ENCODE measurements around the gene U2AF2. TPM values are rescaled to one million over a fixed set of nuclear protein-coding genes. Genes with fewer than 3 reads are reported as not detected.

Gene U2AF2
- total RNA-seq, 2 donors from 2014 or later, result 39.0 to 61.0 TPM

DNA sequence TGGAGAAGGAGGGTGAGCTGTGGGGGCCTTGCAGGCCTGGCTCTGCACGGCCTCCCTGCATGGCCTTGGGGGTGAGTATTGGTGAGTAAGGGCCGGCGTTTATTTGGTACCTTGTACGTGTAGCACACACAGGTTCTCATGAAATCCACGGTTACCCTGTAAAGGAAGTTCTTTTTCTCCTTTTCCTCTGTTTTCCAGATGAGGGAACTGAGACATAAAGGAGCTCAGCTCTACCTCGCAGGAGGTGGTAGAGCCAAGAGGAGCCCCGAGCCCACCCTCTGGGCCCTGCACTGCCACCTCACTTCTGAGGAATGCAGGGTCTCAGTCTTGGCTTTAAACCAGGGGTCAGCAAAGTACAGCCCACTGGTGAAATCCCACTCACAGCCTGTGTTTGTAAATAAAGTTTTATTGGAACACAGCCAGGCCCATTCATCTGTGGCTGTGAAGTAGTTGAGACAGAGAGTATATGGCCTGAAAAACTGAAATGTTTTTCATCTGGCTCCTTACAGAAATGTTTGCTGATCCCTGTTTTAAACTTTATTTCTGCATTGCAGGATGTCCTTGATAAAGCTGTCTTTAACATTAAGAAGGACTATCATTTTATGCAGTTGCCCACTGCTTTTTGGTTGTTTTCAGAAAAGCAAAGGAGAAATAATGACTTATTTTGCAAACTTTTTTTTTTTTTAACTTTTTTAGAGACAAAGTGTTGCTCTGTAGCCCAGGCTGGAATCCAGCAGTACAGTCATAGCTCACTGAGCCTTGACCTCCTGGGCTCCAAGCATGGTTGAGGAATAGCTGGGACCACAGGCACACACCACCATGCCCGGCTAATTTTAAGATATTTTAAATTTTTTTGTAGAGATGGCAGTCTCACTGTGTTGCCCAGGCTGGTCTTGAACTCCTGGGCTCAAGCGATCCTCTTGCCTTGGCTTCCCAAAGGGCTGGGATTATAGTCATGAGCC lies 26.6 kb downstream of the U2AF2 start:
- Histone ChIP-seq H3K4me1 (peaks cover 0 to 52% of the 10 kb centered on the region in 2 donors), H3K4me3 (no peak overlapping the region), H3K27me3 (no peaks in the 10 kb centered on the region), H3K27ac (no peak overlapping the region), H3K36me3 (peaks cover 76% of the 10 kb centered on the region), H3K9me3 (no peaks in the 10 kb centered on the region)
- TF ChIP-seq, protein P1, sequence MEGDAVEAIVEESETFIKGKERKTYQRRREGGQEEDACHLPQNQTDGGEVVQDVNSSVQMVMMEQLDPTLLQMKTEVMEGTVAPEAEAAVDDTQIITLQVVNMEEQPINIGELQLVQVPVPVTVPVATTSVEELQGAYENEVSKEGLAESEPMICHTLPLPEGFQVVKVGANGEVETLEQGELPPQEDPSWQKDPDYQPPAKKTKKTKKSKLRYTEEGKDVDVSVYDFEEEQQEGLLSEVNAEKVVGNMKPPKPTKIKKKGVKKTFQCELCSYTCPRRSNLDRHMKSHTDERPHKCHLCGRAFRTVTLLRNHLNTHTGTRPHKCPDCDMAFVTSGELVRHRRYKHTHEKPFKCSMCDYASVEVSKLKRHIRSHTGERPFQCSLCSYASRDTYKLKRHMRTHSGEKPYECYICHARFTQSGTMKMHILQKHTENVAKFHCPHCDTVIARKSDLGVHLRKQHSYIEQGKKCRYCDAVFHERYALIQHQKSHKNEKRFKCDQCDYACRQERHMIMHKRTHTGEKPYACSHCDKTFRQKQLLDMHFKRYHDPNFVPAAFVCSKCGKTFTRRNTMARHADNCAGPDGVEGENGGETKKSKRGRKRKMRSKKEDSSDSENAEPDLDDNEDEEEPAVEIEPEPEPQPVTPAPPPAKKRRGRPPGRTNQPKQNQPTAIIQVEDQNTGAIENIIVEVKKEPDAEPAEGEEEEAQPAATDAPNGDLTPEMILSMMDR (IDR thresholded peaks at IDR 0.05), result no peak
- no peak for DNase-seq (ENCODE audit: low spot score)

DNA sequence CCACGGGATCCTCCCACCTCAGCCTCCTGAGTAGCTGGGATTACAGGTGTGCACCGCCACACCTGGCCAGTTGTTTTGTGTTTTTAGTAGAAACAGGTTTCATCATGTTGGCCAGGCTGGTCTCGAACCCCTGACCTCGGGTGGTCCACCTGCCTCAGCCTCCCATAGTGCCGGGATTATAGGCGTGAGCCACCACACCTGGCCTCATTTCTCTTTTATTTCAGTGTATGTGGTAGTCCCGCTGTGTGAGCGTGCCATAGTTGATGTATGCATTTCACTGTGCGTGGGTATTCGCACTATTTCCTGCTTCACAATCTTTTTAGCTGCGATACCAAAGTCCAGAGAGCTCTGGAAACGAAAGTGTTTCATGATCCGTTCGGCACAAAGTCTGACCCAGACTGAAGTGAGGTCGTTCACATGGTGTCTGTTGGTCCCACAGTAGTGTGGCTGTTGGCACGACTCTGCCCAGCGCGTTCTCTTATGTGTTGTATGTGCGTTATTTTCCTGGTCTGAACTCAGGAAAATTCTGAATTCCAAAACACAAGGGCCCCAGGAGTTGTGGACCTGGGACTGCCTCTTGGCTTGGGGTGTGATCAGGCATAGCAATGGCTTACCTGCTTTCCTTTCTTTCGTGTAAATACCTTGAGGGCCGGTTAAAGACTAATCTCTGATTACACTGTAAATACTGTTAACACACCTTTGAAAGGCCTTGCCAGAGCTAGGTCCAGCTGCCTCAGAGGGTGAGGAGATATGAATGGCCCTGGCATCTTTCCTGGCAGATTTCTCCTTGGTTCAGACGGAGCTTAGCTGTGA lies 28.8 kb downstream of the U2AF2 start:
- no peaks in the 10 kb centered on the region for H3K27me3 ChIP-seq
- no peak for DNase-seq (ENCODE audit: low spot score)
- H3K4me1 ChIP-seq, result peaks cover 0 to 30% of the 10 kb centered on the region in 2 donors
- H3K9me3 ChIP-seq, result no peaks in the 10 kb centered on the region
- H3K36me3 ChIP-seq, result peaks cover 83% of the 10 kb centered on the region
- H3K4me3 ChIP-seq, result no peak overlapping the region
- TF ChIP-seq, protein P1 (IDR thresholded peaks at IDR 0.05), result no peak
- no peak overlapping the region for H3K27ac ChIP-seq

DNA sequence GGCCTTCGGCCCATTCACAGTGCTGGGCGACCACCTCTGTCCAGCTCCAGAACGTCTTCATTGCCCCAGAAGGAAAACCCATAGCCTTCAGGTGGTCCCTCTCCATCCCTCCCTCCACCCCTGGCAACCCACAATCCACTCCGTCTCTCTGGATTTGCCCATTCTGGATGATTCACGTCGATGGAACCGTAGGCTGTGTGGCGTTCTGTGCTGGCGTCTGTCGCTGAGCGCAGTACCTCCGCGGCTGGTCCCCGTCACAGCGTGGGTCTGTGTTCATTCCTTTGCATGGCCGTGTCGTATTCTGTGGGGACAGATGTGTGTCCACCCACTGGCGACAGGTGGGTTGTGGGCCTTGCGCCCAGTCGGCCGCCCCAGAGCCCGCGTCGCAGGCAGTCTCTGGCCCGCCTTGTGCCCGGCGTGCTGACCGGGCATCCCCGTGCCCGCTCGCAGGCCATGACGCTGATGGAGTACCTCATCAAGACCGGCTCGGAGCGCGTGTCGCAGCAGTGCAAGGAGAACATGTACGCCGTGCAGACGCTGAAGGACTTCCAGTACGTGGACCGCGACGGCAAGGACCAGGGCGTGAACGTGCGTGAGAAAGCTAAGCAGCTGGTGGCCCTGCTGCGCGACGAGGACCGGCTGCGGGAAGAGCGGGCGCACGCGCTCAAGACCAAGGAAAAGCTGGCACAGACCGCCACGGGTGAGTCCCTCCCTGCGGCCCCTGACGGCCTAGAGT lies 30.3 kb downstream of the U2AF2 start:
- DNase-seq (ENCODE audit: low spot score), result no peak

DNA sequence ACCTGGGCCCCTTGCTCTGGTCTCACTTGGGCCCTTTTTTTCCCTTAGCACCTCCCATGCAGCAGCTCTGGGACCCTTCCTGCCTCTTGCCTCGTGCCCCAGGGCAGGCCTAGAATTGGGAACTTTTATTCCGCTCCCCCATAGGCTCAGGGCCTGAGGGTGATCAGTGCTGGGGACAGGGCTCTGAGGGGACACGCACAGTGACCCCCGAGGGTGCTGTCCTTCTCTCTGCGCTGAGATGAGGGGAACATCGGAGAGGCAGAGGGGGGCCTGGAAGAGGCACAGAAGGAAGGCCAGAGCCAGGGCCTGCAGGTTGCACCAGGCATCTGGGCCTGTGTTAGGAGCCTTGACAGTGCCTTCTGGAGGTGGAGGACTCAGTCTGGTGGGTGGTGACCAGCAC lies 30.9 kb downstream of the U2AF2 start:
- Histone ChIP-seq H3K36me3 (peaks cover 83% of the 10 kb centered on the region), H3K9me3 (no peaks in the 10 kb centered on the region), H3K4me1 (peaks cover 0 to 15% of the 10 kb centered on the region in 2 donors), H3K4me3 (no peak overlapping the region), H3K27me3 (no peaks in the 10 kb centered on the region), H3K27ac (no peak overlapping the region)
- DNase-seq (ENCODE audit: low spot score), result no peak
- TF ChIP-seq, protein P1 (IDR thresholded peaks at IDR 0.05), result no peak

More for the DNA sequence above, 30.3 kb downstream of the U2AF2 start:
- H3K9me3 ChIP-seq, result no peaks in the 10 kb centered on the region
- H3K4me3 ChIP-seq, result no peak overlapping the region
- TF ChIP-seq, protein P1 (IDR thresholded peaks at IDR 0.05), result no peak
- H3K4me1 ChIP-seq, result peaks cover 0 to 18% of the 10 kb centered on the region in 2 donors
- H3K27me3 ChIP-seq, result no peaks in the 10 kb centered on the region
- H3K27ac ChIP-seq, result no peak overlapping the region
- peaks cover 83% of the 10 kb centered on the region for H3K36me3 ChIP-seq

DNA sequence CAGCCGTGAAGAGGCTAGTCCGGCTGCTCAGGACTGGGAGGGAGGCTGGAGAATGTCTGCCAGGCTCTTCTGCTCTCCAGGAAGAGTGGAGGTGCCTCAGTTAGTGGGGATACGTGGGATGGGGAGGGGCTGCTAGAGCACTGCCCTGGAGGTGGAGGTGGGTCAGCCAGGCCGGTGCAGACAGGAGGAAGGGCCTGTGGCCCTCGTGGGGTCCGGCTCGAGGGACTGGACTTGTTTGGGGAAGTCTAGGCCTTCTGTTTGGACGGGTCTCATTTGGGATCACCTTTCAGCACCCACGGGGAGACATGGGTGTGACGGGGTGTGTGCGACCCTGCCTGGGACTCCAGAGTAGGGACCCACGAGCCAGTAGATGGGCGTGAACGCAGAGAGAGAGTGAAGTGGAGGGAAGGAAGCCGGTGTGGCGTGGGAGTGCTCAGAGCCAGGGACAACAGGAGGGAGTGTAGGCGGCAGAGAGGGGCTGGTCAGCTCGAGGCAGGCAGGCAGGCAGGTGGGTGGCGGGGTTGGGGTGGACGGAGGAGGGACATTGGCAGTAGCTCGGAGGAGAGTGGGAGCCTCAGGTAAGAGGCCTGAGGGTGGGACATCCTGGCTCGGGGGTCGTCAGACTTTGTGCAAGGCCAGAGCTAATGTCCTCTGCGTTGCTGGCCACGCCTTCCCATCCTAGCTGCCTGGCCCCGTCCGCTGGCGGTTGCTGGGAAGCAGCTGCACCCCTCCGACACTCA lies 31.6 kb downstream of the U2AF2 start:
- no peak overlapping the region for H3K4me3 ChIP-seq
- H3K27ac ChIP-seq, result no peak overlapping the region
- TF ChIP-seq, protein P1 (IDR thresholded peaks at IDR 0.05), result no peak
- H3K9me3 ChIP-seq, result no peaks in the 10 kb centered on the region
- no peaks in the 10 kb centered on the region for H3K27me3 ChIP-seq
- H3K4me1 ChIP-seq, result peaks cover 0 to 15% of the 10 kb centered on the region in 2 donors
- no peak for DNase-seq (ENCODE audit: low spot score)
- peaks cover 82% of the 10 kb centered on the region for H3K36me3 ChIP-seq

Data from right atrium auricular region (tissue), 2 donors.